CD4-positive, alpha-beta T cell treated with Interleukin-17A for 4 hours (primary cell): Measurements from ENCODE around the gene NUDT5.

Experiments
- DNase-seq: peaks from one replicate; pipeline ENCODE4 v3.0.0-alpha.2; 2020; ENCODE audit warnings: mixed read lengths

The NUDT5 gene

DNA sequence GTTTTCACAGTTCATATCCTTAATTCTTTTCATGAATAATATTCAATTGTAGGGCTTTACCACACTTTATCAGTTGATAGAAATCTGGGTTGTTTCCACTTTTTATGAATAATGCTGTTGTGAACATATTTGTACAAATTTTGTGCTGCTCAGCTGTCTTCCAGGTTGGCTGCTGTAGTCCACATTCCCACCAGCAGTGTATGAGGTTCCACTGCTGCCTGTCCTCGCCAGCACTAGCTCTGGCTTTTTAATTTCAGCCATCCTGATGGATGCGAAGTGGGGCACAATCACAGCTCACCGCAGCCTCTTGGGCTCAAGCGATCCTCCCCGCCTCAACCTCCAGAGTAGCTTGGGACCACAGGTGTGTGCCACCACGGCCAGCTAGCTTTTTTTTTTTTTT lies 32.8 kb downstream of the NUDT5 start:
- DNase-seq = no peak

DNA sequence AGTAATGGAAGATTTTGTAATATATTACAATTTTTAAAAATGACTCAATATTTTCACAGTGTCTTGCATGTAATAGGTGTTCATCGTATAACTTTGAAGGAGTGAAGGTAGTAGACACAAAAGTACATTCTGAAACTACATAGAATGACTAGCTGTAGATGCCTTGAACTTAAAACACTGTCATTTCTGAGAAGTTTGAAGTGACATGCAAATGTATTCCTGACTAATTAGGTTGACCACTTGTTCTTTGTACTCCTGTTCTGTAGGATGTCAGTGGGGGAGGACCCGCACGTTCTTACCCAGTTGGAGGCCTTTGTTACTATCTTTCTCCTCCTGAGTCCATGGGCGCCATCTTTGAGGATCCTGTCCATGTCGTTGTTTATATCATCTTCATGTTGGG lies 35.0 kb downstream of the NUDT5 start:
- DNase-seq = no peak

DNA sequence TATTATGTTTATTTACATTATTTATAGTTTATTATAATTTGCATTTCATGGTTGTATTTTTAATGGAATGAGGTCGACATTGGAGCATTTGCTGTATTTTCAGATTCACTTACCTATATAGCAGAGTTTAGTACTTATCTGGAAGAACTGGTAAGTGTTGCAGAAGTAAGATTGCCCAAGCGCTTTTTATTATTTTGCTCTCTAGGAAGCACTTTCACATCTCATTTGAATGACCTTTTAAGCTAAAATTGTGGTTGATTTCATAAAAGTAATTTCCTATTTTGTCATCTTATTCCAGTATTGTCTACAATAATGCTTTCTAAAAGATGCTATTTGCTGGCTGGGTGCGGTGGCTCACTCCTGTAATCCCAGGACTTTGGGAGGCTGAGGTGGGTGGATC lies 37.6 kb downstream of the NUDT5 start:
- DNase-seq = no peak

DNA sequence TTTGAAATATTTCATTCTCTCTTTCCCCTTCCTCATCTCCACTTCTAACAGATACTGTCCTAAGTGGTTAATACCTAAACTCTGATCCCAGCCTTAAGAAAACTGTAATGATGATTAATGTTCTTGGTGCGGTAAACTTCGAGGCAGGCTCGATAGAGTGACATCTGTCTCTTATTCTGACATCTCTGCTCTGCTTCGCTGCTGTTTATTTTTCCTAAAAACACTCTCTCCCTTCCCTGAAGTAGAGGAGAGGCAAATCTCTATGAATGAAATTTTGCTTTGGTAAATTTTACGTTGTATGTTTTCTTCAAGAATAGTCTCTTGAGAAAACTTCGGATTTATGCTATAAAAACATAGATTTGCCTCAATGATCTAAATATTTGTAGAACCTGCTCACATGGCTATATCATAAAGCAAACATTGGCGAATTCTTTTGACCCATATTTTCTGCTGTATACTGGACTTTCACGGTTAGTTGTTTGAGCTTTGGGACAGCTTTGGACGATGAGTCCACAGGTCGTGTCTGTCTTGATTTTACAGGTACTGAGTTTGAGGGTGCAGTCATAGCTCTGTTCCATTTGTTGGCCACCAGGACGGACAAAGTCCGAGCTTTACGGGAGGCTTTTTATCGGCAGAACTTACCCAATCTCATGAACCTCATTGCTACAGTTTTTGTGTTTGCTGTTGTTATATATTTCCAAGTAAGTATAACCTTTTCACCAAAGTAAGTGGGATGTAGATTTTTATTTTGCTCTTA lies 39.1 kb downstream of the NUDT5 start:
- DNase-seq = no peak

DNA sequence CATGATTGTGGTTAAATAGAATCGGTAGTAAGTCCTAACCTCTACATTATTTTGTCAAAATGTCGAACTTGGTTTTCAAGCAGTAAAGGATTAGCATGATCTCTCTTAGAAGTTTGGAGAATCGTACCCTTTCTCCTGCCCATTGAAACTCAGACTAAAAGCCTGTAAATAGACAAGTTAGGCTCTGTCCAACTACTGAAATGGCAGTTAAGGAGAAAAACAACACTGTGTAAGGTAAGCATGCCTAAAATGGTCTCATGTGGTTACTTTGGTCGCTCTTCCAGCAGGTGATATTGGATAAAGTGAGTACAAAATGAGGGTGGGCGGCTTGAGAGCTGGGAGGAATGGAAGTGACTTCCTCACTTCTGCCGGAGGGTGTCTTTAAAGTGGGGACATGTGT lies 41.2 kb downstream of the NUDT5 start:
- no peak for DNase-seq

DNA sequence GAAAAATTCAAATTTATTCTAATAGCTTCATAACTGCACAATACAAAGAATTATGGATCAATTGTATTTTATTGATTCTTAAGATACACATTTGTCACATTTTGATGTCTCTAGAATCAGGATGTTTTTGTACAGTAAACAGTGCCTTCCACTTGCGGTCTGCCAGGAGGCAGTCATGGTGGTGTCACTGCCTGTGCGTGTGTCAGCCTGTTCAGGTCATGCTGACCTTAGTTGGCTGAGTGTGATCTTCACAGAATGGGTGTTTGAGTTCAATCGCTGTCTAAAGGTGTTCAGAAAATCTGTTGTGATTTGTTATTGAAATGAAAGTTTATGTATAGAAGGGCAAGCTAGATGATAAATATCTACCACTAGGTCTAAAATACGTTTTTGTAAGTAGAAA lies 45.5 kb downstream of the NUDT5 start:
- DNase-seq = no peak

DNA sequence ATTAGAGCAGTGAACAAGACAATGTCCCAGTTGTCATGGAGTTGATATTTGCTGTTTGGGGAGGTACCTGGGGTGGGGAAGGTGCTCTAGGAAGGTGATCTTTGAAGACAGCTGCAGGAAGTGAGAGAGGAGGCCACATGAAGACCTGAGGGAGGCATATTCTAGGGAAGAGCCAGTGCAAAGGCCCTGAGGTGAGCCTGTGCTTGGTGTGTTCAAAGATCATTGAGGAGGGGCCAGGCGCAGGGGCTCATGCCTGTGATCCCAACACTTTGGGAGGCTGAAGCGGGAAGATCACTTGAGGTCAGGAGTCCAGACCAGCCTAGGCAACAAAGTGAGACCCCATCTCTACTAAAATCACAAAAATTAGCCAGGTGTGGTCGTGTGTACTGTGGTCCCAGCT lies 51.2 kb downstream of the NUDT5 start:
- DNase-seq = no peak

DNA sequence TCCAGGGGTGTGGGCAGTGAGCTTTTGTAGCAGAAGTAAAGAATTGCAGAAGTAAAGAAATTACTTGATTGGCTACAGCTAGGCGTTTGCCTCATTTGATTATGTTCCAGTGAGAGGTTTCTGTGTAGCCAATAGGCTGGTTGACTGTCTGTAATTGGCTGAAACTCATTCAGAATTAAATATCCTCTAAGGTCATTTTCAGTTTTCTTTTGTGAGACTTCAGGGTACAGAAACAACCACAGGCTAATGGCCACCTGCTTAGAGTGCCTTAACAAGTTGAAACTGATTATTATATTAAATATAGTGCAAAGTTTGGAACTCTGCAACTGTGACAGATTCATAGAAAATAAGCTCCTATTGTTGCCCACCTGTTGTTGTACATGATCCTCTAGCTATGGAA lies 55.7 kb downstream of the NUDT5 start:
- no peak for DNase-seq

DNA sequence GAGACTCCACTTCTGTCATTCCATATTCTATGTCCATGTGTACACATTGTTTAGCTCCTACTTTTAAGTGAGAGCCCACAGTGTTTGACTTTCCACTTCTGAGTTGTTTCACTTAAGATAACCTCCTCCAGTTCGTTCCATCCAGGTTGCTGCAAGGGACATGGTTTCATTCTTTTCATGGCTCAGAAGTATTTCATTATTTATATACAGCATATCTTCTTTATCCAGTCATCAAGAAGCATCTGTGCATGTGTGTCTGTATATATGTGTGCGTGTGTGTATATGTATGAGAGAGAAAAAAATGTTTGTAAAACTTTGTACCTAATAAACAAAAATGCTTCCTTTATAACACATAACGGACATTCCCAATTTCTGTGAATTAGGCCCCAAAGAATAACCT lies 60.1 kb downstream of the NUDT5 start:
- DNase-seq = no peak

DNA sequence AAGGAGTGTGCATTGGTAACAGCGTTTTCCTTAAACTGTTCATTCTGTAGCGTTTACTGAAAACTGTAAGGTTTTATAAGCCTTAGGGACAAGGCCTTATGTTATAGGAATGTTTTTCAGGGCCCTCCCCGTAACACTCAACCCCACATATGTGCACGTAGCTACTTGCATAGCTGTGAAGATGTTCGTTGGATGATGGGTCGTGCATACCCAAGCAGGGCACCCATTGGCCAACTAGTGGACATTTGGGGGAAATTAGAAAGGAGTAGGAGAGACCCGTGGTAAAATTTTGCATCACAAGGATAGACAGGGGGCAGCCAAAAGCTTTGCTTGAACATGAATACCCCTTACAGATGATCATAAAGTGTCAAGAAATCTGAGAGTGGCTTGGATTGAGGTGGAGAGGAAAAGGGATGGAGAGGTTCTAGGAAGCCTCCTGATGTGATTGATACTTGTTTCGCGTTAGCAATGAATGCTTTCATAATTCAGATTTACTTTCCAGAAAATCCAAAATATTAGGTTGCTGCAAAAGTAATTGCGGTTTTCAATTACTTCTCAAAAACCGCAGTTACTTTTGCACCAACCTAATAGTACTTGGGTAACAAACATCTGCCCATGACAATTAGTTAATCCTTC lies 65.3 kb downstream of the NUDT5 start:
- peak; percentile 36 for DNase-seq

DNA sequence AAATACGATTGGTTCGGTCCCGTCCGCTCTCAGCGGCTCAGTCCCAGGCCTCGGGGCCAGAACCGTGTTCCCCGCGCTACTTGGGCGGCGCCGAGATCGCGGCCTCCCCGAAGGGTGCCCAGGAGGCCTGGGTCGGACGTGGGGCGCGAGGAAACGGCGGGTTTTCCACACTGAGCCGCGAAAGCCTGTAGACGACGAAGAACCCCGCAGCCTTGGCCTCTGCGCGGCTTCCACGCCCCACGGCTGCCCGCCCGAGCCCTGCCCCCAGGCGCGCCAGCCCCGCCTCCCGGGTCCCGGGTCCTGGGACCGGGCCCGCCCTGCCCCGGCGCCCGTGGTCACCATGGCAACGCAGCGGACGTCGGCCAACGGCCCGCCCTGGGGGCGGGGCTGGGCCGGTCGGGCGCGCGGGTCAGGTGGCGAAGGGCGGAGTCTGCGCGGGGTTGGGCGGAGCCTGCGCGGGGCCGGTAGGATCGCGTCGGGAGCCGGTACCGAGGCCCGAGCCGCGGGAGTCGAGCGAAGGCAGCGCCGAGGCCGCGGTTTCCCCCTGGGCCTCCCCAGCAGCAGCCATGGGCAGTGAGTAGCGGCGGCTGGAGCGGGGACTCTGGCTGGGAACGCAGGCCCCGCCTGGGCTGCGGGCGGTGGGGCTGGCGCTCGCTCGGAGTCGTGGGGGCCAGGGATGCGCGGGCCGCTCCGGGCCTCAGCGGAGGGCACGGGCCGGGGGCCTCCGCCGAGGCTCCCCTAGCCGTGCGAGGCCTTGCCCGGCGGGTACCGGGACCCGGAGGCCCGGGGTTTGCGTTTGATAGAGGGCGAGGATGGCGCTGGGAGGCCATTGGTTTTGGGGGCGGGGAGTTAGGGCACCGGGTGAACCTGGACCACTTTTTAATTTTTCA lies 66.2 kb downstream of the NUDT5 start, which contains the start of gene SEC61A2:
SEC61A2 (plus strand) TSS at position 456 of the 890 bp plus-strand sequence; CDS start at position 567, 111 bp downstream.
- DNase-seq = peak; percentile 99

DNA sequence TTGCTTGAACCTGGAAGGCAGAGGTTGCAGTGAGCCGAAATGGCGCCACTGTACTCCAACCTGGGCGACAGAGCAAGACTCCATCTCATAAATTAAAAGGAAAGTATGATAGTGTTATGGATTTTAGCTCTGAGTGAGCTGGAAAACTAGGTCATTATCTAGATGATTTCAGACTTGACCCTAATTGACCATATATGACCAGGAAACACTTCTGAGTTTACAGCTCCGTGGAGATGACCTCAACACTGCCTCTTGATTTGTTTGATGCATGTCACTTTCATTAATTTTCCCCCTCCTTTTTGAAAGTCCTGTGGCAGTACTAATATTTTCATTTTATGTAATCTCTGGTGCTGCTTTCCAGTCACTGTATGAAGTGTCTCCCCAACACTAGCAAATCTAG lies 74.0 kb downstream of the NUDT5 start:
- no peak for DNase-seq
